Non-pigmented ciliary epithelial cell (primary cell): ENCODE measurements around the gene PTK6.
"Not testable (repeated sequence)": the region's sequence is repeated elsewhere in the genome, so short reads cannot be mapped to it uniquely, and the experiment has no call there.

ENCODE experiments used
- DNase-seq: peaks from one replicate; pipeline ENCODE4 v3.0.0-alpha.2; 2010; ENCODE audit warnings: low read depth

The PTK6 gene

GRCh38 chr20:63568986-63569949, 32.1 kb upstream of the PTK6 start:
- no peak for DNase-seq

DNA sequence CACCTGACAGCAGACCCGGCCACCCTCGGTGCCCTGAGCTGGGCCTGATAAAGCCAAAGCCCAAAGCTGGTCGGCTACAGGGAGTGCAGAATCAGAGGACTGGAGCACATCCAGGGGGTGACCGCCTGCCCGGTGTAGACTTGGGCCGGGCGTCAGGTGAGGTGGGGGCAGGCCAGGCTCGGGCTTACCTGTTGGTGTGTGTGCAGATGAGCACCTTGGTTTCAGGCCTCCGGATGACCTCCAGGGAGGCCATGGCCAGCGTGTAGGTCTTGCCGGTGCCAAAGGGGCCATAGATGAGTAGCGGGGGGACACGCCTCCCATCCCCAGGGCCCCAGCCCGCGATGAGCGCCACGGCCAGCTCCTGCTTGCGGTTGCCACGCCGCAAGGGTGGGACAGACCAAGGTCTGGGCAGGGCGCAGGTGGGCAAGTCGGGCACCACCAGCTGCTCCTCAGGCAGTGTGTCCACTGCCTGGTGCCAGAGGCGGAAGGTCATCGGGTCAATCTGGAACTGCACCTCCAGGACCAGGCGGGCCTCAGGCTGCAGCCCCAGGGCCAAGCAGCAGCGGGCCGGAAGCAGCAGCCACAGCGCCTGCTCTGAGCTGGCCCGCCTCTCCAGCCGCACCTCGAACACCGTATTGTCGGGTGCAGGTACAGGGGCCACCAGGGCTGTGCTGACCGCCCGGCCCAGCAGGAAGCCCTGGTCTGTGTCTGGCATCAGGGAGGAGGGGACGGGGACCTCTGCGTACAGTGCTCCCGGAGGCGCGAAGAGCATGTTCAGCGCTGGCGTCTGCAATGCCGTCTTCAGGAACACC, 31.2 kb upstream of the PTK6 start:
- DNase-seq: no peak

DNA sequence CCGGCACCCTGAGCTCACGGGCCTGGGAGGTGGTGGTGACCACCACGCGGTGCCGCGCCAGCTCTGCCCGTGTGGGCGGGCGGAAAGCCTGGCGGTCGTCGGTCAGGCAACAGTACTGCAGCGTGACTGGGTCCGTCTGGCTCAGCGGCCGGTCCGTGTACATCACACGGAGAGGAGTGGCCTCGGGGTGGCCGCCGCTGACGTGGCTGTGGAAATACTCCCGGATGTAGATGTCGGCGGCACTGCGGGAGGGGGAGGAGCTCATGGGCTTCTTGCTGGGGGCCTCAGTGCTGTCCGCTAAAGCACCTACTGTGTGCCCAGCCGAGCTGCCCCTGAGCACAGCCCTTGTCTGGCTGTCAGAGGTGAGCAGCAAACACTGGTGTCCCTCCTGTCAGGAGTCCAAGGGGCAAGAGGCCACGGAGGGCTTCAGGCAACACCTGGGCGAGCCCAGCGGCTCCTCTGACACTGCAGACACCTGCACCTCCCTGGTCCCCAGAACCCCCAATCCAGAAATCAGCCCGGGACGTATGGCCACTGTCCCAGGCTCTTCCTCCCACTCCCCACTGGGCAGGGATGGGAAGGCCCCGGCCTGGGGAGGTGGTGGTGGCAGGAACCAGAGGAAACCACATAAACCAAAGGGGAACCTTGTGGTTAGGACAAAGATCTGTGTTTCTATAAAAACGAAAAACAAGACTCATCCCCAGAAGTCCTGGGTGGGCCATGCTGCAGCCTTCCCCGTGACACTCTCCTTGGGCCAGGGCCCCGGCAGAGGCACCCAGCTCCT, 30.4 kb upstream of the PTK6 start:
- DNase-seq: no peak

- no peak for DNase-seq
Measured at GRCh38 chr20:63567136-63567385, 29.9 kb upstream of the PTK6 start.

GRCh38 chr20:63566395-63567135, 29.4 kb upstream of the PTK6 start:
- no peak for DNase-seq

DNA sequence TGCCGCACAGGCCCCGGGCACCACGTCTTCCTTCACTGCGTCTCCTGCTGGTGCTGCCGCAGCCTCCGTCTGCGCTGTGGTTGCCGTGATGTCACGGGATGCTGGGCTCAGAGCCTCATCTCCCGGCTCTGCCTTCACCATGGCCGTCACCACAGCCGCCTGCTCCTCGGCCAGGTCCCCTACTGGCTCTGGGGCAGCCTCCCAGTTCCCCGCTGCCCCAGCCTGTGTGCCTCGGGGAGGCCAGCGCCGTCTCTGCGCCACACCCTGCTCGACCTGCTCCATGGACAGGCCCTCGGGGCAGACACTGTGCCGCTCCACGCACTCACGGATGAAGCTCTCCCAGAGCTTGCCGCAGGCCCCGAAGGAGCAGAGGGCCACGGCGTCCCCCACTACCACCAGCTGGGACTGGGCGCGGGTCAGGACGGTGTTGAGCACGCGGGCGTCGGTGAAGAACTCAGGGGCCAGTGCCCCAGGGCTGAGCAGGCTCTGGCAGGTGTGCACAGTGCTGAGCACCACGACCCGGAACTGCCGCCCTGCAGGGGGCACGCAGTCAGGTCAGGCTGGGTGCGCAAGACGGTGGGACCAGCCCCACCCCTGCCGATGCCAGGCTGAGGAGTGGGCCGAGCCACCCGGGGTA, 28.6 kb upstream of the PTK6 start:
- no peak for DNase-seq

DNA sequence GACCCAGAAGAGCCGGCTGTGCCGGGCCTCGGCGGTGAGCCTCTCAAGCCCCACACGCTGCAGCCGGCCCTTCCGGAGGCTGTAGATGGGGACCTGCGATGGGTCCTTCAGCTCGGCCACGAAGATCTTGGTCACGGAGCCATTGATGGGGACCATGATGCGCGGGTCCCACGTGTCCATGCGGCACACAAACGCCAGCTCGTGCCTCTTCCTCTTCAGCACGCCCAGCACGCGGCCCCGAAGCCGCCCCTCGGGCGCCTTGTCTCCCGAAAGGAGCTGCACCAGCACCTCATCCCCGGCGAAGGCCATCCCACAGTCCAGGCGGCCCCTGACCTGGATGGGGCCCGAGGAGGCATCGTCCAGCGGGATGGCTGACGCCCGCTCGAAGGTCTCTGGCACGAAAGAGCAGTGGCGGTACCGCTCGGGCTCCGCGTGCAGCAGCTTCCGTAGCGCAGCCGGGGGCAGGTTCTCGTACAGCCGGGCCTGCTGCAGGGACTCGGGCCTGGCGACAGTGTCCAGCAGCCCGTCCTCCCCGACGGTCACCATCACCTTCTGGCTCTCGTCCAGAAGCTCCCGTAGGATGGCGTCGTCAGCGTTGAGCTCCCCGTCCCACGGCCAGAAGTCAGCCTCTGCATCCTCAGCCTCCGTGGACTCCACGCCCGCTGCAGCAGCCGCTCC, 28.0 kb upstream of the PTK6 start:
- DNase-seq: no peak

DNA sequence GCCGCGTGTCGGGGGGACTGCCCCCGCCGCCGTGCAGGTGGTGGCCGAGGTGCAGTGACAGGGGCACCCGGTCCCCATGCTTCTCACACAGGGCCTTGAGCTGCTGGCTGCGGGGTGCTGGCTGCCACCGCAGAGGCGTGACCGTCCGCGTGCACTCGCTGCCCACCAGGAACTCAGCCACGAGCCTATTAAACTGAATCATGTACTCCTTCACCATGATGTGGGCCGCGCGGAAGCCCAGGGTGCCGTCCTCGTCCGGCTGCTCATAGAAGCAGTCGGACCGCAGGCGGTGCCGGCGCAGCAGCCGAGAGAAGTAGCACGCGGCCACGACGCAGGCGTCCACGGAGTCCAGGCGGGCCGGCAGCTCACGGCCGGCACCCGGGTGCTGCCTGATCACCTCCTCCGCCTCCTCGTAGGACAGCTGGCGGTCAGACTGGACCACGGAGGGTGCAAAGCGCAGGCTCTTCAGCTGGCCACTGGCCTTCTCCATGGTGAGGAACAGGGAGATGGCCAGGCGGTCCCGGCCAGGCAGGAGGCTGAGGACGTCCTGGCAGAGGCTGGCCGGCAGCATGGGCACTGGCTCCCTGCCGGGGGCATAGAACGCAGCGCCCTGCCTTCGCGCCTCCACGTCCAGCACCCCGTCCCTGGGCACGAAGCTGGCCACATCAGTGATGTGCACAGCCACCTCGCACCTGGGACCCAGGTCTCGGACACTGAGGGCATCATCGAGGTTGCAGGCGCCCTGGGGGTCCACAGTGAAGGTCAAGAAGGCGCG, 27.0 kb upstream of the PTK6 start:
- no peak for DNase-seq

- no peak for DNase-seq
Measured at GRCh38 chr20:63563225-63563935, 26.2 kb upstream of the PTK6 start.

DNA sequence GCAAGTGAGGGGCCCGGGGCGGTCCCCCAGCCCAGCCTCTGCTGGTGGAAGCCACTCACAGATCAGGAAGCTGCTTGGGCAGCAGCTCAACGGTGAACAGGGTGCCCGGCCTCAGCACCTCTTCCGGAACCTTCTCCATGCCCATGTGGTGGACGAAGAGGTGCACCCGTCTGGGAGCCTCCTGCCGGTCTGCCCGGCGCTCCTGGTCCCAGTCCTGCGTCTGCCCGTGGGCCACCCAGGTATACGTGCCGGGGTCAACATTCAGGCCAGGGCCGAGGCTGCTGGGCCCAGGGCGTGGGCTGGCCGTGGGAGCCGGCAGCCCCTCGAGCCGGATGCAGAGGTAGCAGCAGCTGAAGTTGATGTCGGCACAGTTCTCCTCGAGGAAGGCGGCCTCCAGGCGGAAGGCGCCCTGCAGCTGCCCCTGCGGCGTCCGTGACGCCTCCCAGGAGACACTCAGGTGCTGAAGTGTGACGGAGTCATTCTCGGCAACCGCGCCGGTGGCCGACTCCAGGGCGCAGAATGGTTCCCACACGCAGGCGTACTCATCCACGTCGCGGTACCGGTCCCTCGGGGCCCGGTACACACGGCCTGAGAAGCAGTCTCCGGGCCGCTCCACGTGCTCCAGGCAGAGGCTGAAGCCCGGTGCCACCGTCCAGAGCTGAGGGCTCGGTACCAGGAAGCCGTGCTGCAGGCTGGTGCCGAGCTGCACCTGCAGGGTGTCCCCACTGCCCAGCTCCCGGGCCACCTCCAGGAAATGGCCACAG, 25.5 kb upstream of the PTK6 start:
- no peak for DNase-seq

DNA sequence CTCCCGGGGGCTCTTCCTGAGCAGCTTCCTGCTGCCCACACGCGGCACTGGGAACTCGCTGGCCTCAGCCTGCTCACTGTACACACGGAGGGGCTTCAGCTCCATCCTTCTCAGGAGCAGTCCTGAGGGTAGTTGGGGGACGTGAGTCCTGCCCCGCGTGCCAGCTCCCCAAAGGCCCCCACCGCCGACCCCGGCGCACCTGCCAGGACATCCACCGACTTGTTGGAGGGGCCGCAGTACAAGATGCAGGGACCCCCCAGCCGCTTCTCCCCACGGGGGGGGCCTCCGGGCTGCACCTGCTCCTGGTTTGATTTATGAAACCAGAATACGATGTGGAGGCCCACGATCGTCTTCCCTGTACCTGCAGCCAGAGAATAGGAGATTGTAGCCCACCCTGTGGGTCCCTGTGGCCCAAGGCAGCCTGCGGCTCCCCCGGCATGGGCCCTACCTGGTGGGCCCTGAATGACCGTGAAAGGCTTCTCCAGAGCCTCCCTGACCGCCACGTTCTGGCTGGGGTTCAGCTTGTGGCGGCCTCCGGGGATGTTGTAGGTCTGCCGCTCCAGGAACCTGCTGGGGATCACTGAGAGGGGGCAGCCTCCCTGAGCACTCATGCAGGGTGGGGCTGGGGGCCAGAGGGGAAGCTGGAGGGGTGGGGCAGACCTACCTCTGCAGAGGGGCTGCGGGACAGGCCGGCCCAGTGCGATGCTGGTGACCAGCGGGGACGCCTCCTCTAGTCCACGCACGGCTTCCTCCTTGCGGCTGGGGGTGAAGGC, 24.6 kb upstream of the PTK6 start:
- DNase-seq: no peak

DNA sequence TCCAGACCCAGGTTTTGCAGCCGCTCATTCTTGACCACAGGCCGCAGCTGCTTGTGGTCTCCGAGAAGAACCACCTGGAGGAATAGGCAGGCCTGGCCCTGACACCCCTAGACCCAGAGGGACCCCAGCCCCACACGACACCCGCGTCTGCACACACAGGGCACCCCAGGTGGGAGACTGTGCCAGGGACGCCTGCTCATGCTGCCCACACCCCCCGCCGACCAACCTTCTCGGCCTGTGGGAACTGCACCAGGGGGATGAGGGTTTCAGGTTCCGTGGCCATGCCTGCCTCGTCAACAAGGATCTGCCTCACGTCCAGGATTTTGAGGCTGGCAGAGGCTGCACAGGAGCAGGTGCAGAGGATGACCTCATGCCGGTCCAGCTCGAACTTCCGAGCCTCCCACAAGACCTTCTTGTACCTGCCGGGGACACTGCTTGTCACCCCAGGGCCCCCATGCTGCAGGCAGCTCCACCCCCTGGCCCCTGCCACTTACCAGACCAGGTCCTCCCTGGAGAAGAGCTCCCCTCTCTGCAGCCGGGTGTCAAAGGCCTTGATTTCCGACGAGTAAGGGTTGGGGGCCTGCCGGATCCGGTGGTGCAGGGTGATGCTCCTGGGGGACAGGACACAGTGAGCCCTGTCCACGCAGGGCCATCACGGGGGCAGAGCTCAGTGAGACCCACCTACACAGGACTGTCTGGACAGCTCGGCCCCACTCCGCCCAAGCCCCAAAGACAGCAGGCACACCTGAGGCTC, 23.9 kb upstream of the PTK6 start:
- no peak for DNase-seq

- DNase-seq: no peak
Measured at GRCh38 chr20:63560333-63560805, 23.2 kb upstream of the PTK6 start.

- DNase-seq: not testable (repeated sequence)
Measured at GRCh38 chr20:63559485-63560332, 22.5 kb upstream of the PTK6 start.

- DNase-seq: no peak
Measured at GRCh38 chr20:63558804-63559484, 21.8 kb upstream of the PTK6 start.
